MM.1S (cell line): ENCODE results near the gene SYPL2.

ENCODE experiments used
- DNase-seq: peaks from one replicate; pipeline ENCODE4 v3.0.0-alpha.2; 2015
- H2AFZ ChIP-seq: fragments of 300-600 bp; sonication (generic); 2 replicates; pipeline ENCODE4 v1.6.0; 2016; ENCODE audit warnings: antibody characterized with exemption, low read length
- H3F3A ChIP-seq: fragments of 300-600 bp; sonication (generic); 2 replicates; pipeline ENCODE4 v1.6.1; 2016; ENCODE audit warnings: mild to moderate bottlenecking, antibody characterized with exemption, low read length, moderate library complexity, mixed read lengths; ENCODE audit not compliant: insufficient read depth
- H3K27ac ChIP-seq: fragments of 300-600 bp; sonication (generic); 2 replicates; pipeline ENCODE4 v1.5.1; 2016; ENCODE audit warnings: mild to moderate bottlenecking, low read length
- H3K27me3 ChIP-seq: fragments of 300-600 bp; sonication (generic); replicated peaks from 2 replicates; pipeline ENCODE4 v1.6.0; 2016; ENCODE audit warnings: low read length; ENCODE audit not compliant: insufficient read depth
- H3K36me3 ChIP-seq: fragments of 300-600 bp; sonication (generic); replicated peaks from 2 replicates; pipeline ENCODE4 v1.6.1; 2016; ENCODE audit warnings: mild to moderate bottlenecking, low read length, mixed read lengths; ENCODE audit not compliant: insufficient read depth
- H3K4me1 ChIP-seq: fragments of 300-600 bp; sonication (generic); 2 replicates; pipeline ENCODE4 v1.6.1; 2016; ENCODE audit warnings: low read length, mixed read lengths
- H3K4me2 ChIP-seq: fragments of 300-600 bp; sonication (generic); 2 replicates; pipeline ENCODE4 v1.6.0; 2016; ENCODE audit warnings: low read depth, low read length
- H3K4me3 ChIP-seq: fragments of 300-600 bp; sonication (generic); 2 replicates; pipeline ENCODE4 v1.5.1; 2016; ENCODE audit warnings: low read length, mixed read lengths
- H3K79me2 ChIP-seq: fragments of 300-600 bp; sonication (generic); 2 replicates; pipeline ENCODE4 v1.6.1; 2016; ENCODE audit warnings: mixed run types, low read length, mixed read lengths
- H3K9ac ChIP-seq: fragments of 300-600 bp; sonication (generic); 2 replicates; pipeline ENCODE4 v1.6.1; 2016; ENCODE audit warnings: low read length, mixed read lengths
- H3K9me2 ChIP-seq: fragments of 300-600 bp; sonication (generic); replicated peaks from 2 replicates; pipeline ENCODE4 v1.6.1; 2016; ENCODE audit warnings: mild to moderate bottlenecking, low read length, mixed read lengths; ENCODE audit not compliant: insufficient read depth
- H3K9me3 ChIP-seq: fragments of 300-600 bp; sonication (generic); replicated peaks from 2 replicates; pipeline ENCODE4 v1.6.1; 2016; ENCODE audit warnings: mild to moderate bottlenecking, low read length, mixed read lengths; ENCODE audit not compliant: insufficient read depth
- H4K20me1 ChIP-seq: fragments of 300-600 bp; sonication (generic); 2 replicates; pipeline ENCODE4 v1.6.1; 2016; ENCODE audit warnings: mild to moderate bottlenecking, low read length, moderate library complexity, mixed read lengths; ENCODE audit not compliant: insufficient read depth
- EZH2 ChIP-seq: fragments of 300-600 bp; sonication (generic); optimal IDR thresholded peaks from 2 replicates; pipeline ENCODE3; 2017; ENCODE audit warnings: low read depth, mild to moderate bottlenecking, antibody characterized with exemption, low read length, mixed read lengths
- EZH2phosphoT487 ChIP-seq: fragments of 300-600 bp; sonication (generic); IDR thresholded peaks from 2 replicates; pipeline ENCODE4 v1.6.1; 2018; ENCODE audit warnings: antibody characterized with exemption, low read length
- TF ChIP-seq, protein P1 (sequence below): fragments of 300-600 bp; sonication (generic); IDR thresholded peaks from 2 replicates; pipeline ENCODE4 v1.5.1; 2016; ENCODE audit warnings: antibody characterized with exemption, low read length, mixed read lengths

Gene SYPL2

DNA sequence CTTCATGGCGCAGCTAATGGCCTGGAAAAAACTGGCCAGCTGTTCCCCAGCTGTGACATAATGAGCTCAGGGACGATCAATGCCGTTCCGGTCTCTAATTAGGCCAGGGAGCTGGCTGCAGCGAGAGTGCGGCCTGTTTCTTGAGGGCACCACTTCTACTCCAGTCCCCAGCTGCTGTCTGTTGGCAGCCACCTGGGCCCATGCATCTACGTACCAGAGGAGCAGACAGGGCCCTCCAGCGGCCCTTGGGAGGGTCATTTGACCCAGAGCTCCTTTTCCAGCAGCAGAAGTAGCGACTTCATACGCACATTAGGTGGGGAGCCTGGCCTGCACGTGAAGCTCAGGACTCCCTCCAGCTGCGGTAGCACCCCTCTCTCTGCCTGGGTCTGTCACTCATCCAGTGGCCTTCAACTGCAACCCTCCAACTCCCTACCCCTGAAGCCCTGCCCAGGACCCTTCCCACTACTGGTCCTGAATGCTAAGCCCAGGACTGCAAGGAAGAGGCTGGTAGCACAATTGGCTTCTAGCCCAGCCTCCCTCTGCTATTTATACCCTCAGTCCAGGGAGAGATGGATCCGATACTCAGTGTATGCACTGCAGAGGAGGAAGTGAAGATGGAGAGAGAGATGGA is 64.2 kb downstream of the SYPL2 start:
- no peaks in the 10 kb centered on the region for H3K9me2 ChIP-seq
- no peak overlapping the region for H2AFZ ChIP-seq
- no peaks in the 10 kb centered on the region for H3K9me3 ChIP-seq
- no peaks in the 10 kb centered on the region for H4K20me1 ChIP-seq
- H3K4me3 ChIP-seq = no peak overlapping the region
- H3F3A ChIP-seq = no peaks in the 10 kb centered on the region
- H3K36me3 ChIP-seq = no peaks in the 10 kb centered on the region
- TF ChIP-seq, protein P1, sequence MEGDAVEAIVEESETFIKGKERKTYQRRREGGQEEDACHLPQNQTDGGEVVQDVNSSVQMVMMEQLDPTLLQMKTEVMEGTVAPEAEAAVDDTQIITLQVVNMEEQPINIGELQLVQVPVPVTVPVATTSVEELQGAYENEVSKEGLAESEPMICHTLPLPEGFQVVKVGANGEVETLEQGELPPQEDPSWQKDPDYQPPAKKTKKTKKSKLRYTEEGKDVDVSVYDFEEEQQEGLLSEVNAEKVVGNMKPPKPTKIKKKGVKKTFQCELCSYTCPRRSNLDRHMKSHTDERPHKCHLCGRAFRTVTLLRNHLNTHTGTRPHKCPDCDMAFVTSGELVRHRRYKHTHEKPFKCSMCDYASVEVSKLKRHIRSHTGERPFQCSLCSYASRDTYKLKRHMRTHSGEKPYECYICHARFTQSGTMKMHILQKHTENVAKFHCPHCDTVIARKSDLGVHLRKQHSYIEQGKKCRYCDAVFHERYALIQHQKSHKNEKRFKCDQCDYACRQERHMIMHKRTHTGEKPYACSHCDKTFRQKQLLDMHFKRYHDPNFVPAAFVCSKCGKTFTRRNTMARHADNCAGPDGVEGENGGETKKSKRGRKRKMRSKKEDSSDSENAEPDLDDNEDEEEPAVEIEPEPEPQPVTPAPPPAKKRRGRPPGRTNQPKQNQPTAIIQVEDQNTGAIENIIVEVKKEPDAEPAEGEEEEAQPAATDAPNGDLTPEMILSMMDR = no peak
- TF ChIP-seq EZH2phosphoT487 = no peak
- TF ChIP-seq EZH2 = no peak
- no peaks in the 10 kb centered on the region for H3K27me3 ChIP-seq
- no peaks in the 10 kb centered on the region for H3K4me1 ChIP-seq
- no peak overlapping the region for H3K4me2 ChIP-seq
- no peak overlapping the region for H3K27ac ChIP-seq
- H3K79me2 ChIP-seq = no peaks in the 10 kb centered on the region
- no peak overlapping the region for H3K9ac ChIP-seq
- DNase-seq = no peak

DNA sequence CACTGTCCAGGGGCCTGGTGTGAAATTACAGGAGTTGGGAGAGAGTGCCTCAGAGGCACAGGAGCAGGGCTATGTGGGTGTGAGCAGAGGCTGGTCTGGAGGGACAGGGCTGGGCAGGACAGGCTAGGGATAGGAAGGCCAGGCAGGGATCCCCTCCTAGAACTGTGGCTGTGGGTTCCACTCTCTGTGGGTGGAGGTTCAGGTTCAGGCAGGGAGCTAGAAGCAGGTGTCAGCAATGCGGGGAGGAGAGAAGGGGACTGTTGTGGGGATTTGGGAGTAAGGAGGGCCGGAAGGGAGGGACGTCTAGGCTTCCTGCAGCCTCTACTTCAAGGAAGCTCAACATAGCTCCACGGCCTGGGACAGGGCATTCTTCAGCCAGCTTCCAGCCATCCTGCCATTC is 65.0 kb downstream of the SYPL2 start:
- H3K4me3 ChIP-seq = no peak overlapping the region
- H3K4me1 ChIP-seq = no peaks in the 10 kb centered on the region
- no peaks in the 10 kb centered on the region for H3K9me2 ChIP-seq
- no peaks in the 10 kb centered on the region for H4K20me1 ChIP-seq
- H2AFZ ChIP-seq = no peak overlapping the region
- H3F3A ChIP-seq = no peaks in the 10 kb centered on the region
- no peak overlapping the region for H3K27ac ChIP-seq
- no peaks in the 10 kb centered on the region for H3K79me2 ChIP-seq
- no peaks in the 10 kb centered on the region for H3K36me3 ChIP-seq
- H3K9ac ChIP-seq = no peak overlapping the region
- TF ChIP-seq, protein P1 = no peak
- TF ChIP-seq EZH2phosphoT487 (no peak), EZH2 (no peak)
- no peak overlapping the region for H3K4me2 ChIP-seq
- H3K9me3 ChIP-seq = no peaks in the 10 kb centered on the region
- no peak for DNase-seq
- H3K27me3 ChIP-seq = no peaks in the 10 kb centered on the region
